Activated CD4-positive, CD25-positive, alpha-beta regulatory T cell treated with anti-CD3 and anti-CD28 coated beads, Interleukin-2, amount 50 U/mL, for 16 hours (primary cell): ENCODE results near the gene NPTX1.
A peak's percentile ranks its signal among the peaks of the same experiment; 100 is the strongest.

ENCODE experiments used
- DNase-seq: peaks from one replicate; pipeline ENCODE4 v3.0.0-alpha.2; 2020; ENCODE audit warnings: low read depth, low spot score

The NPTX1 gene

GRCh38 chr17:80460429-80460834 is 16.0 kb downstream of the NPTX1 start:
- no peak for DNase-seq

GRCh38 chr17:80459234-80459633 is 17.2 kb downstream of the NPTX1 start:
- no peak for DNase-seq

- DNase-seq: no peak
These were observed 18.4 kb downstream of the NPTX1 start for GRCh38 chr17:80458016-80458415.

GRCh38 chr17:80457236-80457856 is 19.1 kb downstream of the NPTX1 start:
- DNase-seq: no peak

- no peak for DNase-seq
These were observed 19.8 kb downstream of the NPTX1 start for GRCh38 chr17:80456465-80457235.

GRCh38 chr17:80455784-80456183 is 20.6 kb downstream of the NPTX1 start:
- no peak for DNase-seq

GRCh38 chr17:80455336-80455710 is 21.1 kb downstream of the NPTX1 start:
- DNase-seq: no peak

- peak; percentile 88 for DNase-seq
These were observed 21.7 kb downstream of the NPTX1 start for GRCh38 chr17:80454557-80455335.

- no peak for DNase-seq
These were observed 22.3 kb downstream of the NPTX1 start for GRCh38 chr17:80453998-80454556.

- no peak for DNase-seq
These were observed 23.0 kb downstream of the NPTX1 start for GRCh38 chr17:80453126-80453997.

- no peak for DNase-seq
These were observed 24.1 kb downstream of the NPTX1 start for GRCh38 chr17:80452173-80452915.

GRCh38 chr17:80451104-80451775 is 25.2 kb downstream of the NPTX1 start:
- no peak for DNase-seq

- no peak for DNase-seq
These were observed 26.4 kb downstream of the NPTX1 start for GRCh38 chr17:80449930-80450576.

- DNase-seq: no peak
These were observed 27.0 kb downstream of the NPTX1 start for GRCh38 chr17:80449194-80449929.

- no peak for DNase-seq
These were observed 28.6 kb downstream of the NPTX1 start for GRCh38 chr17:80447790-80448189.

GRCh38 chr17:80446645-80447405 is 29.6 kb downstream of the NPTX1 start:
- no peak for DNase-seq

- no peak for DNase-seq
These were observed 30.7 kb downstream of the NPTX1 start for GRCh38 chr17:80445726-80446110.
